Suprapubic skin (tissue), 4 donors: ENCODE measurements around the gene ELAVL1. TPM values are rescaled to one million over a fixed set of nuclear protein-coding genes. Genes with fewer than 3 reads are reported as not detected.

Experiments used
- DNase-seq, 2 donors: peaks; one replicate each; pipeline ENCODE4 v3.0.0-alpha.2; 2019; ENCODE audit warnings: low spot score in 2 of 2
- H3K27ac ChIP-seq: fragments of 200-600 bp; sonication (generic); one replicate; pipeline ENCODE4 v1.5.1; 2019
- H3K27me3 ChIP-seq: fragments of 200-600 bp; sonication (generic); one replicate; pipeline ENCODE4 v1.5.1; 2019
- H3K36me3 ChIP-seq: fragments of 200-600 bp; sonication (generic); one replicate; pipeline ENCODE4 v1.5.1; 2019
- H3K4me1 ChIP-seq: fragments of 200-600 bp; sonication (generic); one replicate; pipeline ENCODE4 v1.5.1; 2019
- H3K4me3 ChIP-seq: fragments of 200-600 bp; sonication (generic); one replicate; pipeline ENCODE4 v1.5.1; 2019; ENCODE audit warnings: mild to moderate bottlenecking
- H3K9me3 ChIP-seq: fragments of 200-600 bp; sonication (generic); one replicate; pipeline ENCODE4 v1.5.1; 2019
- EP300 ChIP-seq: sonication (generic); formaldehyde crosslinking; IDR thresholded peaks from one replicate; pipeline ENCODE4 v1.6.1; 2017; ENCODE audit warnings: antibody characterized with exemption
- POLR2A ChIP-seq, 2 donors: fragments of 450-650 bp; IDR thresholded peaks; one replicate each; pipeline ENCODE4 v1.6.1; 2017; ENCODE audit warnings: antibody characterized with exemption in 2 of 2, mild to moderate bottlenecking in 2 of 2, moderate library complexity in 2 of 2
- POLR2AphosphoS5 ChIP-seq, 3 donors: sonication (generic); formaldehyde crosslinking; IDR thresholded peaks; one replicate each; pipeline ENCODE4 v1.6.1; 2017; ENCODE audit warnings: antibody characterized with exemption in 3 of 3
- WGBS: methylation state at CpG from one replicate; pipeline ENCODE4 v1.1.5; 2018; 5-methylcytosine and 5-hydroxymethylcytosine counted together
- total RNA-seq, 4 donors: library from RNA; depleted of rRNA; stranded (reverse); fragments of >200 nt; gene quantifications; one replicate each; pipeline ENCODE4 v1.1.0, GENCODE V29; 2016
- TF ChIP-seq, protein P1 (sequence below), 2 donors: fragments of 200-600 bp in 1 of 2; fragments of 450-650 bp in 1 of 2; sonication (generic) in 1 of 2; IDR thresholded peaks; one replicate each; pipeline ENCODE4 v1.5.1; 2016 to 2019; ENCODE audit warnings: antibody characterized with exemption in 2 of 2, mild to moderate bottlenecking in 1 of 2, moderate library complexity in 1 of 2

Gene ELAVL1
- total RNA-seq, 4 donors from 2014 or later, result 32.4 to 38.2 (median 37.2) TPM

DNA sequence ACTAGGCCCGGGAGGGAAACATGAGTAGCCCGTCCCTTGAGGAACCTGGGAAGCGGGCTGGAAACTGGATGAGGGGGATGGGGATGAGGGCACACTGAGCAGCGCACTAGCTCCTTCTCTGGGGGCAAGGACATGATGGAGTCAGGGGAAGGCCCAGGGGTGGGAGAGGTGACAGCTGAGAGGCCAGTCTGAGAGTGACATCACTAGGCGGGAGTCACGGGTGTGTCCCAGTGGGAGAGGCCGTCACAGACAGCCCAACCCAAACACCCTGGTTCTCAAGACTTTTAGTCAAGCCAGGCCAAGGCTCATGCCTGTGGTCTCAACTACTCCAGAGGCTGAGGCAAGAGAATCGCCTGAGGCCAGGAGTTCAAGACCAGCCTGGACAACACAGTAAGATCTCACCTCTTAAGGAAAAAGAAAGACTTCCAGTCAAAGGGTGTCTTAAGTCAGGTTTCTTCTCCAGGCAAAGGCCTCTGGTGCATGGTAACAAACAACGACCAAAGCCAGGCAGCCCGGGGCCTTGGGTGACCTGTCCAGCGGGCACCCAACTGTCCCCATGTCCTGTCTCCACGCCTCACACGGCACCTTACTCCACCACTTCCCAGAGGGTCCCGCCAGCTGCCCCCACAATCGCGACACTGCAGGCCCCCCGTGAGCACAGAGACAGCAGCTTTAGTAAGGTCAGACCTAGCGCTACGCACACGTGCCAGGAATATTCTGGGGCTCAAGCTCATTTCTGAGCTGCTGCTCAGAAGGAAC, 36.5 kb downstream of the ELAVL1 start:
- Histone ChIP-seq H3K27ac (no peak overlapping the region), H3K36me3 (peaks cover 89% of the 10 kb centered on the region), H3K27me3 (no peaks in the 10 kb centered on the region), H3K9me3 (no peaks in the 10 kb centered on the region), H3K4me1 (no peaks in the 10 kb centered on the region), H3K4me3 (no peak overlapping the region)
- TF ChIP-seq POLR2A (IDR thresholded peaks at IDR 0.05) (no peak), POLR2AphosphoS5 (IDR thresholded peaks at IDR 0.05) (no peak), EP300 (no peak)
- TF ChIP-seq, protein P1, sequence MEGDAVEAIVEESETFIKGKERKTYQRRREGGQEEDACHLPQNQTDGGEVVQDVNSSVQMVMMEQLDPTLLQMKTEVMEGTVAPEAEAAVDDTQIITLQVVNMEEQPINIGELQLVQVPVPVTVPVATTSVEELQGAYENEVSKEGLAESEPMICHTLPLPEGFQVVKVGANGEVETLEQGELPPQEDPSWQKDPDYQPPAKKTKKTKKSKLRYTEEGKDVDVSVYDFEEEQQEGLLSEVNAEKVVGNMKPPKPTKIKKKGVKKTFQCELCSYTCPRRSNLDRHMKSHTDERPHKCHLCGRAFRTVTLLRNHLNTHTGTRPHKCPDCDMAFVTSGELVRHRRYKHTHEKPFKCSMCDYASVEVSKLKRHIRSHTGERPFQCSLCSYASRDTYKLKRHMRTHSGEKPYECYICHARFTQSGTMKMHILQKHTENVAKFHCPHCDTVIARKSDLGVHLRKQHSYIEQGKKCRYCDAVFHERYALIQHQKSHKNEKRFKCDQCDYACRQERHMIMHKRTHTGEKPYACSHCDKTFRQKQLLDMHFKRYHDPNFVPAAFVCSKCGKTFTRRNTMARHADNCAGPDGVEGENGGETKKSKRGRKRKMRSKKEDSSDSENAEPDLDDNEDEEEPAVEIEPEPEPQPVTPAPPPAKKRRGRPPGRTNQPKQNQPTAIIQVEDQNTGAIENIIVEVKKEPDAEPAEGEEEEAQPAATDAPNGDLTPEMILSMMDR (IDR thresholded peaks at IDR 0.05), result no peak
- DNase-seq, result no peak
- 84% methylated on average over 17 of the region's 20 CpGs for WGBS

DNA sequence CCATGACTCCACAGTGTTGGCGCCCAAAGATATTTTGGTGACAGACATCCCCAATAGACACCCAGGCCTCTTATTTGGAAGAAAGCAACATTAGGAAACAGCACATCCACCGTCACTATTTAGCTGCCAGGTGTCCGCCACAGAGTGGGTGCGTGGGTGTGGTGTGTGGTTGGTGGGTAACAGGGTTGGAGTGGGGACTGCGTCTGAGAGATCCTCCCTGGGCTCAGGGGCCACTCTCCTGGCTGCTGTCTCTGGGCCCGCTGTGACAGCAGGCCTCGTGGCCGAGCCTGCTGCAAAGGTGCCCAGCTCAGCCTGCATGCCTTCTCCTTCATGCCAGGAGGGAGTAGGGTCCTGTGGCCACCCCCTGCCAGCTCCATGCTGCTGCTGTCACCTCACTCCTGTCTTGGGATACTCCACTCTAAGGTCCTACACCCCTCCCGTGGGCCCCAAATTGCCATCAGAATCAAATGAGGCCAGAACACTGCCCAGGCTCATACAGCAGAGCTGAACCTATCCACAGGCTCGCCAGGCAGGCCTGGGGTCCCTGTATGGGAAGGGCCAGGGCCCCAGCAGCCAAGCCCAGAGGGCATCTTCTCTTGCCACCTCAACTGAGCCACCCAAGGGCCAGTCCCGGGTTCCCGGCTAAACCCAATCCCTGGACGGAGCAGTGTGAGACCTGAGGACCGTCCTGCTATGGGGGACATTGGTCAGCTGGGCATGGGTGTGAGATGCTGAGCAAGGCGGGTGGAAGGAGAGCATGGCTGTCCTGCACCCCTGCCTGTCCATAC, 37.2 kb downstream of the ELAVL1 start:
- no peak for DNase-seq
- no peak overlapping the region for H3K27ac ChIP-seq
- TF ChIP-seq POLR2AphosphoS5 (IDR thresholded peaks at IDR 0.05) (no peak), EP300 (no peak), POLR2A (IDR thresholded peaks at IDR 0.05) (no peak)
- TF ChIP-seq, protein P1 (IDR thresholded peaks at IDR 0.05), result no peak
- H3K9me3 ChIP-seq, result no peaks in the 10 kb centered on the region
- 87% methylated on average over 10 of the region's 15 CpGs for WGBS
- H3K4me1 ChIP-seq, result no peaks in the 10 kb centered on the region
- H3K27me3 ChIP-seq, result no peaks in the 10 kb centered on the region
- no peak overlapping the region for H3K4me3 ChIP-seq
- peaks cover 89% of the 10 kb centered on the region for H3K36me3 ChIP-seq

DNA sequence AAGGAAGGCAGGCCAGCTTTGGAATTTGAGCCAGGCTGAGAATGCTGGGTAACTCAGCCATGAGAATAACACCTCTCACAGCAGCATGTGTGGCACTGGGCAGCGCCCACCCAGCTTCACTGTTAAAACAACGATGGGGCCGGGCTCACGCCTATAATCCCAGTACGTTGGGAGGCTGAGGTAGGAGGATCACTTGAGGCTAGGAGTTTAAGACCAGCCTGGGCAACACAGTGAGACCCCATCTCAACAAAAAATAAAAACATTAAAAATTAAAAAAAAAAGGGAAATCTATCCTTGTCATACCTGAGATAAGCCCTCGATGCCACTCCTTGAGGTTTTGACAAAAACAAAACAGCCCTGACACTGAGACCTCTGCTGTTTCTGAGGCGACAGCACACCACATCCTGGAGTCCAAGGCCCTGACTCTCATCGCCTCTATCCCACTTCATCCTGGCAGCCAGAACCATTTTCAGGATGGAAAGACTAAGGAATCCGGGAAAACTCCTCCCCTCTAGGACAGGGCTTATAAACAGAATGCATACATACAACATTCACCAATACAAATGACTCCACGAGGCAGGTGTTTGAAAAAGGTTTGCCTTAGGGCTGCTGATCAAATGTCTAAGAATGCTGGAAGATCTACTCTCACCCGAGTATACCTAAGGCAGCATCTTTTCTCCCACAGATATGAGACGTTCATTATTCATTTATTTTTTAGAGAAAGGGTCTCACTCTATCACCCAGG, 39.3 kb downstream of the ELAVL1 start:
- Histone ChIP-seq H3K4me1 (no peaks in the 10 kb centered on the region), H3K27me3 (no peaks in the 10 kb centered on the region), H3K27ac (no peak overlapping the region), H3K9me3 (no peaks in the 10 kb centered on the region), H3K36me3 (peaks cover 90% of the 10 kb centered on the region), H3K4me3 (no peak overlapping the region)
- DNase-seq, result no peak
- TF ChIP-seq POLR2A (IDR thresholded peaks at IDR 0.05) (no peak), POLR2AphosphoS5 (IDR thresholded peaks at IDR 0.05) (no peak), EP300 (no peak)
- TF ChIP-seq, protein P1 (IDR thresholded peaks at IDR 0.05), result no peak
- 87% methylated on average over 12 of the region's 12 CpGs for whole genome bisulfite sequencing

DNA sequence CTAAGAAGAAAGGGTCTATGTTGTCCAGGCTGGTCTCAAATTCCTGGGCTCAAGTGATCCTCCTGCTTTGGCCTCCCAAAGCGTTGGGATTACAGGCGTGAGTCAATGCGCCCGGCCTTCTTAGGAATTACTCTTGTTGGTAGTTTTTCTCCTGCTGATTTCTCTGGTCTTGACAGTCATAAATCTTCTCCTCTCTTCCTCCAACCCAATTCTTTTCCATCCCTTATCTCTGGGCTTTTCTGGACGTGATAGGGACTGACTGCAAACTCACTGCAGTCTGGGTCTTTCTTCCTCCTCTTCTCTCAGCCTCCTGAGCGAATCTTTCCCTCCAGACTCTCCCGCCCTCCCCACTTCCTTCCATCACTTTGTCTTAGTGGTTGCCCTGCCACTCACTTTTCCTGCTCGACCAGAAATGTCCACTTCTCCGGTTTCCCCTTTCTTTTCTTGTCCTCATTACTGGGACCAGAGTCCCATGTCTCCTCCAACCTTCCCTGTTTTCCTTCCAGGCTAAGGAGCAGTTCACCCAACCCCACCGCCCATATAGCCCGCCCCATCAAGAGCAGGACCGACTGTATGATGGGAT, 40.1 kb downstream of the ELAVL1 start:
- Histone ChIP-seq H3K27ac (no peak overlapping the region), H3K36me3 (peaks cover 94% of the 10 kb centered on the region), H3K4me3 (no peak overlapping the region), H3K4me1 (no peaks in the 10 kb centered on the region), H3K9me3 (no peaks in the 10 kb centered on the region), H3K27me3 (no peaks in the 10 kb centered on the region)
- DNase-seq, result no peak
- TF ChIP-seq POLR2A (IDR thresholded peaks at IDR 0.05) (no peak), POLR2AphosphoS5 (IDR thresholded peaks at IDR 0.05) (no peak), EP300 (no peak)
- TF ChIP-seq, protein P1 (IDR thresholded peaks at IDR 0.05), result no peak
- WGBS, result 84% methylated on average over 12 of the region's 12 CpGs
